HepG2 (cell line): ENCODE data around the gene TCOF1. TPM values are rescaled to one million over a fixed set of nuclear protein-coding genes. Genes with fewer than 3 reads are reported as not detected.
A peak's percentile ranks its signal among the peaks of the same experiment; 100 is the strongest.

Experiments used
- ATAC-seq: fragments of 200-7000 bp; cut with Tn5 transposase; 3 replicates; pipeline ENCODE4 v1.9.1; 2020; ENCODE audit warnings: mild to moderate bottlenecking, moderate library complexity
- BruUV-seq: library from RNA; stranded (reverse); fragments of 400-500 nt; replicated peaks from 2 replicates; lab custom pipeline; 2021; lab: Mats Ljungman, UMichigan
- CTCF ChIA-PET: fragments of 300-600 bp; formaldehyde crosslinking; extraction: SDS; loops from one replicate; lab custom pipeline; 2021; ENCODE audit warnings: low total read pairs, inconsistent platforms, low intra/inter-chr PET ratio; lab: Yijun Ruan, JAX
- POLR2A ChIA-PET: fragments of 350-600 bp; sonication (Branson Sonifier 250); formaldehyde crosslinking; loops from one replicate; lab custom pipeline; 2020; ENCODE audit warnings: antibody characterized with exemption, inconsistent platforms; lab: Yijun Ruan, JAX
- DNase-seq: peaks from one replicate; pipeline ENCODE4 v3.0.0-alpha.2; 2015; ENCODE audit warnings: low spot score
- FAIRE-seq: peaks from 3 replicates; lab custom pipeline; 2011; peaks lifted over from hg19 to GRCh38; lab: Jason Lieb, UNC
- H2AFZ ChIP-seq: one replicate; pipeline ENCODE4 v1.6.1; 2011; ENCODE audit warnings: low read length, inconsistent platforms
- H3K27ac ChIP-seq: fragments of 300-600 bp; 3 replicates; pipeline ENCODE4 v1.8.0; 2011; ENCODE audit warnings: mixed run types, mild to moderate bottlenecking, mixed read lengths, low read length, inconsistent platforms; ENCODE audit not compliant: insufficient read depth; ENCODE audit errors: extremely low read length
- H3K27me3 ChIP-seq, 2 experiments: fragments of 200-600 bp in 1 of 2; 2 replicates in 1 of 2; 3 replicates in 1 of 2; pipeline versions ENCODE4 v1.6.0 to v1.8.0; 2011; ENCODE audit warnings: low read length in 2 of 2, mild to moderate bottlenecking in 2 of 2, moderate library complexity in 2 of 2, inconsistent platforms in 1 of 2; ENCODE audit not compliant: insufficient read depth in 2 of 2, control insufficient read depth in 1 of 2
- H3K36me3 ChIP-seq, 2 experiments: fragments of 200-600 bp in 1 of 2; replicated peaks in 1 of 2; 2 replicates in 1 of 2; 3 replicates in 1 of 2; pipeline versions ENCODE4 v1.5.1 to v1.8.0; 2011; ENCODE audit warnings: low read length in 2 of 2, inconsistent platforms in 1 of 2; ENCODE audit not compliant: insufficient read depth in 2 of 2, control insufficient read depth in 1 of 2
- H3K4me1 ChIP-seq: 2 replicates; pipeline ENCODE4 v1.5.1; 2012; ENCODE audit warnings: low read length, inconsistent platforms; ENCODE audit not compliant: insufficient read depth
- H3K4me2 ChIP-seq: 2 replicates; pipeline ENCODE4 v1.6.0; 2011; ENCODE audit warnings: low read depth, low read length, inconsistent platforms
- H3K4me3 ChIP-seq, 3 experiments: fragments of 200-600 bp in 1 of 3; sonication (generic), shearing (Covaris generic) in 1 of 3; replicated peaks in 1 of 3; 2 replicates each; pipeline ENCODE4 v1.5.1; 2011 to 2016; ENCODE audit warnings: low read length in 3 of 3, inconsistent platforms in 2 of 3, low read depth in 2 of 3, mild to moderate bottlenecking in 2 of 3, control low read depth in 1 of 3, mixed read lengths in 1 of 3; ENCODE audit not compliant: insufficient read depth in 1 of 3
- H3K79me2 ChIP-seq: one replicate; pipeline ENCODE4 v1.6.1; 2011; ENCODE audit warnings: low read length, inconsistent platforms; ENCODE audit not compliant: insufficient read depth
- H3K9ac ChIP-seq: 2 replicates; pipeline ENCODE4 v1.6.0; 2011; ENCODE audit warnings: mild to moderate bottlenecking, low read depth, low read length, inconsistent platforms; ENCODE audit not compliant: insufficient read depth
- H3K9me3 ChIP-seq: 2 replicates; pipeline ENCODE4 v1.5.1; 2012; ENCODE audit warnings: mild to moderate bottlenecking, low read length
- H4K20me1 ChIP-seq: 2 replicates; pipeline ENCODE4 v1.6.0; 2011; ENCODE audit warnings: inconsistent platforms, mild to moderate bottlenecking, low read length, moderate library complexity; ENCODE audit not compliant: insufficient read depth
- CTCF ChIP-seq: sonication (generic); formaldehyde crosslinking; IDR thresholded peaks from 2 replicates; pipeline ENCODE4 v1.5.0; 2020; ENCODE audit warnings: mild to moderate bottlenecking, missing genetic modification reagents, moderate library complexity
- FOXA3 ChIP-seq: IDR thresholded peaks from 2 replicates; pipeline ENCODE4 v1.6.1; 2016; ENCODE audit warnings: missing genetic modification reagents, missing compliant biosample characterization
- HDAC2 ChIP-seq: sonication (generic); formaldehyde crosslinking; IDR thresholded peaks from 2 replicates; pipeline ENCODE4 v1.4.0; 2020; ENCODE audit warnings: missing genetic modification reagents
- HOMEZ ChIP-seq: IDR thresholded peaks from 2 replicates; pipeline ENCODE4 v1.6.1; 2016; ENCODE audit warnings: low read depth
- KDM1A ChIP-seq: IDR thresholded peaks from 2 replicates; pipeline ENCODE4 v1.6.1; 2016; ENCODE audit warnings: missing compliant biosample characterization
- MBD4 ChIP-seq: IDR thresholded peaks from 2 replicates; pipeline ENCODE4 v1.6.1; 2012; ENCODE audit warnings: low read length, inconsistent platforms, borderline replicate concordance
- MYC ChIP-seq: sonication (generic); formaldehyde crosslinking; IDR thresholded peaks from 2 replicates; pipeline ENCODE4 v1.9.0; 2021; ENCODE audit warnings: missing genetic modification reagents, borderline replicate concordance
- NFATC3 ChIP-seq: sonication (generic); formaldehyde crosslinking; IDR thresholded peaks from 2 replicates; pipeline ENCODE4 v1.5.1; 2020; ENCODE audit warnings: mild to moderate bottlenecking, missing genetic modification reagents
- NR2F2 ChIP-seq: IDR thresholded peaks from 2 replicates; pipeline ENCODE4 v1.6.1; 2012; ENCODE audit warnings: low read depth, inconsistent platforms, borderline replicate concordance
- PATZ1 ChIP-seq: sonication (generic); formaldehyde crosslinking; IDR thresholded peaks from 2 replicates; pipeline ENCODE4 v1.4.0; 2020; ENCODE audit warnings: missing genetic modification reagents
- SKIL ChIP-seq: sonication (generic); formaldehyde crosslinking; IDR thresholded peaks from 2 replicates; pipeline ENCODE4 v1.8.0; 2022; ENCODE audit warnings: missing genetic modification reagents, mild to moderate bottlenecking, moderate library complexity, borderline replicate concordance
- TBX2 ChIP-seq: sonication (generic); formaldehyde crosslinking; IDR thresholded peaks from 2 replicates; pipeline ENCODE4 v1.5.0; 2020; ENCODE audit warnings: missing genetic modification reagents, mild to moderate bottlenecking, borderline replicate concordance
- ZNF138 ChIP-seq: sonication (generic); formaldehyde crosslinking; IDR thresholded peaks from 2 replicates; pipeline ENCODE4 v1.5.0; 2020; ENCODE audit warnings: mild to moderate bottlenecking, low read depth, missing genetic modification reagents
- ZNF501 ChIP-seq: sonication (generic); formaldehyde crosslinking; IDR thresholded peaks from 2 replicates; pipeline ENCODE4 v1.5.1; 2020; ENCODE audit warnings: mild to moderate bottlenecking, moderate library complexity, missing genetic modification reagents
- ZNF768 ChIP-seq: sonication (generic); formaldehyde crosslinking; IDR thresholded peaks from 2 replicates; pipeline ENCODE4 v1.4.0; 2020; ENCODE audit warnings: missing genetic modification reagents
- WGBS: methylation state at CpG from one replicate; pipeline ENCODE4 v1.1.6; 2017; ENCODE audit warnings: low lambda C conversion rate; 5-methylcytosine and 5-hydroxymethylcytosine counted together
- in situ Hi-C: cut with HindIII; loops from 2 replicates; pipeline ENCODE4 v1.10.0; 2017; ENCODE audit warnings: low pct_unique_long_range_greater_than_20kb; ENCODE audit not compliant: extremely low pct_ligation_motif_present
- intact Hi-C: fragments of 100-400 bp; cut with micrococcal nuclease; formaldehyde crosslinking; loops from one replicate; pipeline ENCODE4 v1.10.0; 2022; ENCODE audit not compliant: unreplicated experiment
- polyA plus RNA-seq, 8 experiments: library from polyadenylated mRNA; depleted of rRNA in 3 of 8; stranded (reverse) in 7 of 8; unstranded in 1 of 8; fragments of >200 nt; fragmentation: Illumina TruSeq in 4 of 8; extraction: Trizol in 4 of 8; gene quantifications; 2 replicates each; pipeline versions ENCODE4 v1.2.1 to v1.2.3, GENCODE V29; 2011 to 2016; ENCODE audit warnings: low read depth in 4 of 8, missing spikeins in 1 of 8, mixed read lengths in 1 of 8; ENCODE audit not compliant: insufficient read depth in 1 of 8
- total RNA-seq, 5 experiments: library from RNA; depleted of rRNA; stranded (reverse); fragments of >200 nt; fragmentation: Illumina TruSeq; extraction: Trizol; gene quantifications; 2 replicates each; pipeline ENCODE4 v1.2.3, GENCODE V29; 2016; ENCODE audit warnings: low read depth in 1 of 5

TCOF1 gene
- total and polyA plus RNA-seq, 2 of the 13 experiments (the other 11 are each of a cell fraction or from before 2014, with no cell fraction given), result 10.1 to 41.6 TPM

GRCh38 chr5:150317048-150318003, 40.2 kb upstream of the TCOF1 start:
- Histone ChIP-seq H3K27me3 (no peaks in the 10 kb centered on the region), H3K36me3 (no peaks in the 10 kb centered on the region), H3K79me2 (no peaks in the 10 kb centered on the region), H4K20me1 (no peaks in the 10 kb centered on the region), H3K4me1 (peaks cover 54% of the 10 kb centered on the region), H3K4me3 (no peak overlapping the region; a peak in 2 of 6 replicates), H3K4me2 (peak overlapping the region; percentile 61), H2AFZ (no peak overlapping the region), H3K9me3 (no peaks in the 10 kb centered on the region), H3K9ac (peak overlapping the region; percentile 0; the same call in 1 of the 2 replicates), H3K27ac (peak overlapping the region; percentile 20)
- BruUV-seq, result TSS peak; percentile 85
- ATAC-seq, result peak; percentile 95
- DNase-seq, result peak; percentile 86
- intact Hi-C loops (loop anchor here (1.0 to 2.0 kb wide), 2 partner anchors 10 to 15 kb away; partner anchors contain the start of gene ARSI), in situ Hi-C loops (no loop called here)
- POLR2A ChIA-PET, result interaction anchor here (0.8 to 1.6 kb wide), 4 partner anchors 9 to 34 kb away, joined by 4 to 10 read pairs (median 6); partner anchors contain the start of gene ARSI
- peak; percentile 28 for FAIRE-seq
- 0% methylated on average over 8 of the region's 11 CpGs for WGBS
- CTCF ChIA-PET, result interaction anchor here (1.0 kb wide), 1 partner anchor 15 kb away, joined by 3 read pairs; the partner anchor contains the start of gene ARSI
- TF ChIP-seq KDM1A (CRISPR knock-in tag) (peak; percentile 25; the same call in 1 of the 2 replicates), ZNF501 (CRISPR knock-in tag) (0 out of 2 replicates have a peak, but pooled peaks have one; percentile 42), PATZ1 (CRISPR knock-in tag) (peak; percentile 66), SKIL (CRISPR knock-in tag) (no peak), MYC (CRISPR knock-in tag) (peak; percentile 31; the same call in 1 of the 2 replicates), TBX2 (CRISPR knock-in tag) (peak; percentile 39; the same call in 1 of the 2 replicates), NFATC3 (no peak), NR2F2 (peak; percentile 26; the same call in 1 of the 2 replicates), MBD4 (no peak), ZNF768 (CRISPR knock-in tag) (peak; percentile 88), CTCF (0 out of 2 replicates have a peak, but pooled peaks have one; percentile 3), ZNF138 (no peak), HOMEZ (CRISPR knock-in tag) (peak; percentile 60; the same call in 1 of the 2 replicates), FOXA3 (peak; percentile 56; the same call in 1 of the 2 replicates), HDAC2 (CRISPR knock-in tag) (peak; percentile 41; the same call in 1 of the 2 replicates)
